Measurements from ENCODE around the gene NPVF. TPM values are rescaled to one million over a fixed set of nuclear protein-coding genes. Genes with fewer than 3 reads are reported as not detected.

Gene NPVF
- total RNA-seq, 1 donor from 2014 or later, result not detected

DNA sequence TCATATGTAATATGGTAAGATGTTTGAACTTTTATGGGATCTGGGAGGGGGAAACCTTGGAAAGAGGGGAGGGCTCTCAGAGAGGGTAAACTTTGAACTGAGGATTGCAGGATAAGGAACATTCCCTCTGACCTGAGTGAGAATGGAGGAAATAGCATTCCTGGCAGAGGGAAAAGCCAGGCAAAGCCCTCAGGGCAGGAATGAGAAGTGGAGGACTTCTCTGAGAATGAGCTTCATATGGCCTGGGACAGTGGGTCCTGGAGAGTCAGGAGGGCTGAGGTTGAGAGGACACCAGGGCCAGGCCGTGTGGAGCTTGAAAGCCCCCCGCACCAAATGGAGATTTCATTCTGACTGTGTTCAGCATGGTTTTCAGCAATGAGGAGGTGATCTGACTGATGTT, 34.2 kb downstream of the NPVF start:
- Mint-ChIP-seq H3K27ac (no peak overlapping the region), H3K4me3 (no peak overlapping the region), H3K27me3 (ENCODE audit: low read depth) (peaks cover 4% of the 10 kb centered on the region), H3K4me1 (no peaks in the 10 kb centered on the region), H3K36me3 (no peaks in the 10 kb centered on the region), H3K9me3 (peaks cover 21% of the 10 kb centered on the region)
- no peak for DNase-seq (ENCODE audit: low spot score in 2 of 2, unreplicated experiment in 2 of 2)
- TF ChIP-seq, protein P1, sequence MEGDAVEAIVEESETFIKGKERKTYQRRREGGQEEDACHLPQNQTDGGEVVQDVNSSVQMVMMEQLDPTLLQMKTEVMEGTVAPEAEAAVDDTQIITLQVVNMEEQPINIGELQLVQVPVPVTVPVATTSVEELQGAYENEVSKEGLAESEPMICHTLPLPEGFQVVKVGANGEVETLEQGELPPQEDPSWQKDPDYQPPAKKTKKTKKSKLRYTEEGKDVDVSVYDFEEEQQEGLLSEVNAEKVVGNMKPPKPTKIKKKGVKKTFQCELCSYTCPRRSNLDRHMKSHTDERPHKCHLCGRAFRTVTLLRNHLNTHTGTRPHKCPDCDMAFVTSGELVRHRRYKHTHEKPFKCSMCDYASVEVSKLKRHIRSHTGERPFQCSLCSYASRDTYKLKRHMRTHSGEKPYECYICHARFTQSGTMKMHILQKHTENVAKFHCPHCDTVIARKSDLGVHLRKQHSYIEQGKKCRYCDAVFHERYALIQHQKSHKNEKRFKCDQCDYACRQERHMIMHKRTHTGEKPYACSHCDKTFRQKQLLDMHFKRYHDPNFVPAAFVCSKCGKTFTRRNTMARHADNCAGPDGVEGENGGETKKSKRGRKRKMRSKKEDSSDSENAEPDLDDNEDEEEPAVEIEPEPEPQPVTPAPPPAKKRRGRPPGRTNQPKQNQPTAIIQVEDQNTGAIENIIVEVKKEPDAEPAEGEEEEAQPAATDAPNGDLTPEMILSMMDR (IDR thresholded peaks at IDR 0.05; ENCODE audit: unreplicated experiment), result no peak

DNA sequence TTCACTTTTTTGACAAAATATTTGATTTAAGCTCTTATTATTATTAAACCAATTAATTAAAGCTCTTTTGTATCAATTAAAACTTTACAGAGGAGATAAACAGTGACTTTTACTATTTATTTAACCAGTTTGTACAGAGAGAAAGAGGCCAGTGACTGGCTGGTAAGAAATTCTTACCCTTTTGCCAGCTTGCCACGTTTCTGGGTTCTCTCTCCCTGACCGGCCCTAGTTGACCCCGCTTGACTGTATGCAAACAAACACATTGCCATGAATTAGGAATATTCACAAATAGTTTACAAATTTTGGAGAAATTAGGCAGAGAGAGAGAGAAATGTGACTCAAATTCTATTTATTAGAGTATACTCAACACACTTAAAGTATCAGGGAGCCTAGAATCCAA, 36.2 kb downstream of the NPVF start:
- TF ChIP-seq, protein P1 (IDR thresholded peaks at IDR 0.05; ENCODE audit: unreplicated experiment), result no peak
- Mint-ChIP-seq H3K4me3 (no peak overlapping the region), H3K9me3 (peaks cover 21% of the 10 kb centered on the region), H3K27me3 (ENCODE audit: low read depth) (no peaks in the 10 kb centered on the region), H3K36me3 (no peaks in the 10 kb centered on the region), H3K27ac (no peak overlapping the region), H3K4me1 (no peaks in the 10 kb centered on the region)
- DNase-seq (ENCODE audit: low spot score in 2 of 2, unreplicated experiment in 2 of 2), result no peak

DNA sequence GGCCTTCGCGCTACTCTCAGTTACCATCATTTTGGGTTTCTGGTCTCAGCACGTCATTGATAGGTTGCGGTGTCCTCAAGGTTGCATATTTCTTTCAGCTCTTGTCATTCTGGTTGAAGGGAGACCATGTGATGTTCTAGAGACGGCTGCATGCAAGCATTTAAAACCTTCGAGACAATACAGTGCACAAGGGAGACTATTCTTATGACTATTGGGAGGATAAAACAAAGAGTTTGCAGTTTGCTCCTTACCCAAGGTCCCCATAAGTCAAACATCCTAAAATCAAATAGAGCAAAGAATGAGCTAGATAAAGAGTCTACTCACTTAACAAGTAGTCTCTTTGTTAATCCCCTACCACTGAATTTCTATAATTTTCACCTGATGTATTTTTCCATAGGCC, 39.1 kb downstream of the NPVF start:
- Mint-ChIP-seq H3K4me1 (no peaks in the 10 kb centered on the region), H3K9me3 (peaks cover 7% of the 10 kb centered on the region), H3K27me3 (ENCODE audit: low read depth) (no peaks in the 10 kb centered on the region), H3K27ac (no peak overlapping the region), H3K4me3 (no peak overlapping the region), H3K36me3 (no peaks in the 10 kb centered on the region)
- no peak for DNase-seq (ENCODE audit: low spot score in 2 of 2, unreplicated experiment in 2 of 2)
- TF ChIP-seq, protein P1 (IDR thresholded peaks at IDR 0.05; ENCODE audit: unreplicated experiment), result no peak

DNA sequence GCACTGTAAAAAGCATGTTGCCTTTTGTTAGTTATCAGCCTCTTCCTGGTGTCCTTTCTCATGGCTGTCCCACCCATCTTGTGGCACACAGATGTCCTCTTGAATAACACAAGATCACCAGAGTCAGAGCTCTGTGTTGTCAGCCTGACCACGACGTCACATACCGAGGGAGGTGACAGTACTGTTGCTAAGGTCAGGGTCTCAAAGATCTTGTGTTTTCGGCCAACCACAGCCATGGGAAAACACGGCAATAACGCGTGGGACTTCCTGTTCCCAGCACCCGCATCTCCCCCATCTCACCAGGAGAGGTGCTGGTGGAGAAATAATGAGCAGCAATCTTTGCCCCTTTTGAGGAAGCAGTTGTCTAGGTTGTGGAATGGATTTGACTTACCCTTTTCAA, 40.4 kb downstream of the NPVF start:
- Mint-ChIP-seq H3K27ac (no peak overlapping the region), H3K4me1 (no peaks in the 10 kb centered on the region), H3K27me3 (ENCODE audit: low read depth) (no peaks in the 10 kb centered on the region), H3K9me3 (peaks cover 7% of the 10 kb centered on the region), H3K36me3 (no peaks in the 10 kb centered on the region), H3K4me3 (no peak overlapping the region)
- TF ChIP-seq, protein P1 (IDR thresholded peaks at IDR 0.05; ENCODE audit: unreplicated experiment), result no peak
- DNase-seq (ENCODE audit: low spot score in 2 of 2, unreplicated experiment in 2 of 2), result no peak

DNA sequence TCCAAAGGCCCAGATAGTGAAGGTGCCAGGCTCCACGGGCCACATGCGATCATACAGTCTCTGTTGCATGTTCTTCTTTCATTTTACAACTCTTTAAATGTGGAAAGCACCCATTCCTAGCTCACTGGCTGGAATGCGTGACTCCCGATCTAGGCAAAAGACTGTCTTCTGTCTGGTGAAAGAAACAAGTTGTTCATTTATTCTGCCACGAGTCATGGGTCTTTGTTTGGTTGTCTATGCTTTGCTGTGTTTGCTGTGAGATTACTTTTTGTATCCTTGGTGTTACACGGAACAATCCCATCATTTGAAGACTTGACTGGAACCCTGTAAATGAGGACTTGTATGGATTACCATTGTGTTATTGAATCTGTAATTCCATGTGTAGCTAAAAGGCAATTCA, 41.9 kb downstream of the NPVF start:
- H3K27me3 Mint-ChIP-seq (ENCODE audit: low read depth), result peaks cover 3% of the 10 kb centered on the region
- H3K4me3 Mint-ChIP-seq, result no peak overlapping the region
- no peak for DNase-seq (ENCODE audit: low spot score in 2 of 2, unreplicated experiment in 2 of 2)
- no peaks in the 10 kb centered on the region for H3K4me1 Mint-ChIP-seq
- no peaks in the 10 kb centered on the region for H3K36me3 Mint-ChIP-seq
- no peaks in the 10 kb centered on the region for H3K9me3 Mint-ChIP-seq
- TF ChIP-seq, protein P1 (IDR thresholded peaks at IDR 0.05; ENCODE audit: unreplicated experiment), result no peak
- no peak overlapping the region for H3K27ac Mint-ChIP-seq

DNA sequence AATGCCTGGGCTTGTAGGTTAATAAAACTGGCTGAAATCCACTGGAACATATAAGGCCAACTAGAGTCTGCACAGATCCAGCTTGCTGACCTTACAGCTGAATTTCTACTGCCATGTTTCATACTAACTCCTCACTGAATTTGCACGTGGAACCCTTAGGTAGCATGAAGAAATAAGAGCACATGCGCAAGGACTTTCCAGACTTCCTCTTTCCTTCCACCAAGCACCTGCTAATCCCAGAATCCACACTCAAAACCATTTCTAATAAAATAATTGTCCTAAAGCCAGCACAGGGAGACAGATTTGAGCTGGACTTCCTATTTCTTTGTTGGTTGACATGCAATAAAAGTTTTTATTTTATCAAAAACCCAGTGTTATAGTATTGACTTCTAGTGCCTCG, 46.8 kb downstream of the NPVF start:
- no peaks in the 10 kb centered on the region for H3K9me3 Mint-ChIP-seq
- TF ChIP-seq, protein P1 (IDR thresholded peaks at IDR 0.05; ENCODE audit: unreplicated experiment), result no peak
- peaks cover 6% of the 10 kb centered on the region for H3K4me1 Mint-ChIP-seq
- H3K4me3 Mint-ChIP-seq, result no peak overlapping the region
- H3K27ac Mint-ChIP-seq, result no peak overlapping the region
- peaks cover 5% of the 10 kb centered on the region for H3K27me3 Mint-ChIP-seq (ENCODE audit: low read depth)
- H3K36me3 Mint-ChIP-seq, result no peaks in the 10 kb centered on the region
- no peak for DNase-seq (ENCODE audit: low spot score in 2 of 2, unreplicated experiment in 2 of 2)
